GM19238 (cell line): Measurements from ENCODE around the gene TEX52.
"Not testable (repeated sequence)": the region's sequence is repeated elsewhere in the genome, so short reads cannot be mapped to it uniquely, and the experiment has no call there.

Experiments
- DNase-seq: peaks from one replicate; pipeline ENCODE4 v3.0.0; 2011; ENCODE audit warnings: low spot score; ENCODE audit not compliant: insufficient read length

TEX52 gene

DNA sequence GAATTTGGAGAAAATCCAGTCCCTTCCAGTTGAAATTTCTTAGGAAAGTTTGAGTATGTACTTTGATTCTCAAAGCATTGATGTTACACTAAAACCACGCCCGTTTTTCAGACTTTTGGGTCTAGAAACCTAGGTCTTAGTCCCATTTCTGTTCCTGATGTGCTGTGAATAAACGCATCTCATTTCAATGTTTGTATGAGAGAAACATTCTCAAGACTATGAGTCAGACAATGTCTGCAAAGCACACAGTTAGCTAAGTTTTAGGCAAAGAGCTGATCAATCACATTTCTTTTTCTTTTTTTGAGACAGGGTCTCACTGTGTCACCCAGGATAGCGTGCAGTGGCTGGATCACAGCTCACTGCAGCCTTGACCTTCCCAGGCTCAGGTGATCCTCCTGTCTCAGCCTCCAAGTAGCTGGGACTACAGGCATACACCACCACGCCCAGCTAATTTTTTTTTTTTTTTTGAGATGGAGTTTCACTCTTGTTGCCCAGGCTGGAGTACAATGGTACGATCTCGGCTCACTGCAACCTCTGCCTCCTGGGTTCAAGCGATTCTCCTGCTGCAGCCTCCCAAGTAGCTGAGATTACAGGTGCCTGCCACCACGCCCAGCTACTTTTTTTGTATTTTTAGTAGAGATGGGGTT is 12.3 kb upstream of the TEX52 start:
- DNase-seq, result not testable (repeated sequence)

- no peak for DNase-seq
Observed at GRCh38 chr12:2864198-2864597, 7.4 kb upstream of the TEX52 start.

GRCh38 chr12:2863402-2863801 is 6.6 kb upstream of the TEX52 start:
- not testable (repeated sequence) for DNase-seq

- DNase-seq, result no peak
Observed at GRCh38 chr12:2862876-2863275, 6.0 kb upstream of the TEX52 start.

DNA sequence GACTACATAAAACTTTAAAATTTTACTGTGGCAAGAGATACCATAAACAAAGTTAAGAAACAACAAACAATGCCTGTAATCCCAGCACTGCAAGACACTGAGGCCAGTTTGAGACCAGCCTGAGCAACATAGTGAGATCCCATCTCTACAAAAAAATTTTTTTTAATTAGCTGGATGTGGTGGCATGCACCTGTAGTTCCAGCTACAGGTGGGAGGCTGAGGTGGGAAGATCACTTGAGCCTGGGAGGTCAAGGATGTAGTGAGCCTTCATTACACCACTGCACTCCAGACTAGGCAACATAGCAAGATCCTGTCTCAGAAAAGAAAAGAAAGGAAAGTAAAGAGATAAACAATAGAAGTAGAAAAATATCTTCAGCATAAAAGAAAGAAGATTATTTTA is 3.3 kb upstream of the TEX52 start:
- no peak for DNase-seq

DNA sequence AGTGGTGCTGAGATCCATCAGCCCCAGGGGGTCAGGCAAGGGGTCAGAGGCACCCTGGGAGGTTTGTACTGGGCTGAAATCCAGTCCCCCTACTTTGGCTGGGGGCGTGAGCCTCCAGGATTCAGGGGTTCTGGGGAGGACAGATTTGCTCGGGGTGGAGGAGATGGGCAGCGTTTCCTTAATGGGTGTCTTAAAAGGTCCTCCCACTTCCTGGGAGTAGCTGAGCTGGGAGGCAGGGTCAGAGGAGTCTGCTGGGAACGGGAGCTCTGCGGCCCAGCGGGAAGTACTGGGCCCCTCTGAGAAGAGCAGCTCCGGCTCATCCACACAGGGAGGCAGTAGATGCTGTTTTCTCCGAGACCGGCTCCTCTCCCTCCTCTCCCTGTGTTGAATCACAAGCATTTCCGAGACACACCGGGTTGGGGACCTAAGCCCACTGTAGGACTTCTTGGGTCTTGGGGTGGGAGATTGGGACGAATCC is 2.1 kb upstream of the TEX52 start:
- DNase-seq, result no peak

GRCh38 chr12:2858334-2858733 is 1.5 kb upstream of the TEX52 start:
- DNase-seq, result no peak

GRCh38 chr12:2857576-2857975 is 737 bp upstream of the TEX52 start:
- no peak for DNase-seq

DNA sequence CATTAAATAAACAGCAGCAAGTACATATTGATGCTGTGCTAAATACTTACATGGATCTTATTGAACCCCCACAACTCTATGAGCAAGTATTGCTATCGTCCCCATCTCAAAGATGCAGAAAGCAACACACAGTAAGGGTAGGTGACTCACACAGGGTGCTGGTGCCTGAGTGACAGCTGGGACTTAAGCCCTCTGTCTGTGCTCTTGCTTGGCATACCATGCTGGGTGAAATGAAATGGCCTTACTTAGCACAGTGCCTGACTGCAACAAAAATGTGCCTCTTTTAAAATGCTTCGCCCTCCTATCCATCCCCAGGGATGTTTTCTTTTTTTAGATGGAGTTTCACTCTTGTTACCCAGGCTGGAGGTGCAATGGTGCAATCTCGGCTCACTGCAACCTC is 788 bp downstream of the TEX52 start:
- no peak for DNase-seq

GRCh38 chr12:2855546-2855945 is 1.3 kb downstream of the TEX52 start:
- no peak for DNase-seq

DNA sequence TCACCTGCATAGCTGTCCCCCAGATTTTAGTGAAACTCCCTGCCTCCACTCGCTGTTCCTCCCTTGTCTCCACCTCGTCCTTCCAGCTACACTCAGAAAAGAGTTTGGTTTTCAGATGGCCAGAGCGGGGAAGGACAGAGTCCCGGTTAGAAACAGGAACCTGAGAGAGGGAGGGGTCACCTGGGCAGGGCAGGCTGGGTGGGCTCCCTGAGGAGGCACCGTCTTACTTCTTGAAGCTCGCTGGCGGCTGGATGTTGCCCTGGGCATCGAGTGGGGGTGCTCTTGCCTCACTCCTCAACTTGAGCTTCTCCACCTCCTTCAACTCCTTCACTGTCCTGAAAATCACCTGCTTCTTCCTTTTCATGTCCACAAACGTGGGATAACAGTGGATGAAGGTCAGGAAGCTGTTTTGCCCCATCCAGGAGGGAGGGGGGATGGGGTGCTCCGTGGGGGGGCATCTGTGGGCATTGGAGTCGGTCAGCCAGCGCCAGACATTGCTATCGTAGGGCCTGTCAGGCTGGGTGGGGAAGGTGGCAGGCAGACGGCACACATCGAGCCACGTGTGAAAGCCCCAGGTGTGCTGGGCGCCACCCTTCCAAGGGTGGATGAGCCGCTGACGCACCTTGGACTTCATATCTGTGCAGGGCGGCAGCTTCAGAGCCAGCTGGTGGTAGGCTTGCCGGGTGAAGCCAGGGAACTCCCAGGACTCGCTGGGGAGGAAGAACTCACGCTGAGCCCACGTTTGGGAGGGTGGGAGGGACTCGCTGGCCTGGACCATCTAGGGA is 2.0 kb downstream of the TEX52 start:
- DNase-seq, result no peak

DNA sequence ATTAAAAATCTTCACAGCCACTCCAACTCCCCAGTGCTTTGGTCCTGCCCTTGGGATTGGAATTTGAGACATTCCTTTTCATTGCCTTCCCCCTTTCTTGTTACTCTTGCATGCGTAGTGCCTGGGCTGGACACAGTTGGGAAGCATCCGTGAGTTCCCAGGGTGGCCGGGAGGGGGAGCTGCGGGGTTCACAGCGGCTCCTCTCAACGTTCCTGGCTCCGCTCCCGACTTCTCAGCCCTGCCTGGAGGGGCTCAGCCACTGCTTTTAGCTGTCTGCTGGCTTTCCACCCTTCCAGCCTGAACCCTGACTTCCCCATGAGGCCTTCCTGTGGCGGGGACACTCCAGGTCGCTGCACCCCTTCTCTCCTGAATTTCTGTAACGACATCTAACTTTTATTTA is 3.2 kb downstream of the TEX52 start:
- DNase-seq, result no peak

GRCh38 chr12:2851931-2852330 is 4.9 kb downstream of the TEX52 start:
- DNase-seq, result no peak

DNA sequence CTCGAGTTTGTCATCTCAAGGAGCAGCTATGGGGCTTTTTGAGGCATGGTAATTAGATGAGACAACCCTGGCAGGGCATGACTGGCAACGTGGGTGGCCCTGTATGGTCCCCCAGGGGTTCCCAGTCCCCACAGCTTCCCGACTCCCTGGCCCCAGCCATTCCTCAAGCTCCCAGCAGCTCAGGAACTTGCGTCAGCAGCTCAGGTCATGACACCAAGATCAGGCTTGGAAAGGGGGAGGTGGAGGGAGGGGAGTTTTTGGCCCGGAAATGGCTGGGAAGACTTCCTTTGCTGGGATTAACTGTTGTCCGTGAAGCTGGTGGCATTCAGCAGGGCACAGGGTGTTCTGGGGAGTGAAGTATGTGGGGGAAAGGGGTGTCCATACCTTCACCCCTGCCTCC is 11.6 kb downstream of the TEX52 start:
- no peak for DNase-seq

DNA sequence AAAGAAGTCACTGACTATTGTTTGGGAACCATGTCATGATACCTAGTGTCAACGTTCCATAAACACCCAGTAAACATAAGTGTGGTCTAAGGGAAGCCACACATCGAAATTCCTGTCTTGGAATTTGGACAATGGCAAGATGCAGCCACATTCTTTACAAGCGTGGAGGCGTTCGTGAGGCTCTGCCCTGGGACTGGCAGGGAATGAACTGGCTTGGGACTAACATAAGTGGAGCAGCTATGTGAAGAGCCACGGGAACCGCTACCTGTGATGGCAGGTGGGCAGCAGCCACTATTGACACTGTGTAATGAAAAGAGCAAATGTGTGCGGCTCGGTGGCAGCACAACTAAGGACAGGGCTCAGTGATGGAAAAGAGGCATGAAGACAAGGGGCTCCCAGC is 12.1 kb downstream of the TEX52 start:
- no peak for DNase-seq

GRCh38 chr12:2842948-2843347 is 13.9 kb downstream of the TEX52 start:
- no peak for DNase-seq

GRCh38 chr12:2841056-2841650 is 15.7 kb downstream of the TEX52 start:
- DNase-seq, result no peak

- no peak for DNase-seq
Observed at GRCh38 chr12:2836574-2836973, 20.3 kb downstream of the TEX52 start.

DNA sequence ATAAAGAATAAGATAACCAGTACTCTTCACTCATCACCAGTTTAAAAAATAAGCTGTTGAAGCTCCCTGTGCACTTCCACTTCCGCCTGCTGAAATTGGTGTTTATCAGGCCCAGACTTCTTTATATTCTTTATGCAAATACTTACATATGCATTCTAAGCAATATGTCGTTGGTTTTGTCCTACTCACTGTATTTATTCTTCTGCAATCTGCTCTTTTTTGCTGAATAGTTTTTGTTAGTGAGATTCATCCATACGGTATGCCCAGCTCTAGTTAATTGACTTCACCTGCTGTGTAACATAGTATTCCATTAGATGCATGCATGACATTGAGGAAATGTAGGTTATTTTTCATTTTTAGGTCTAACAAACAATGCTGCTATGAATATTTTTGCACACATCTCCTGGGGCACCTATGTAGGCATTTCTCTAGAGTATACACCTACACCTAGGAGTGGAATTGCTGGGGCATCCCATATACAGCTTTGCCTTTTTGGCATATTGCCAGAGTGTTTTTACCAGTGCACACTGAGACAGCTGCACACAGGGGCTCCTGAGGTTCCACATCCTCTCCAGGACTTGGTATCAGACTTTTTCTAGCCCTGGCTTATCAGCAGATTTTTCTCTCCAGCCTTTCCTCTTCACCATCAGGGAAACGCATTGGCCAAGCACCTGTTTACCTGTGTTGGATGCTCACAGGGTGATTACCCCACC is 21.0 kb downstream of the TEX52 start:
- DNase-seq, result no peak

DNA sequence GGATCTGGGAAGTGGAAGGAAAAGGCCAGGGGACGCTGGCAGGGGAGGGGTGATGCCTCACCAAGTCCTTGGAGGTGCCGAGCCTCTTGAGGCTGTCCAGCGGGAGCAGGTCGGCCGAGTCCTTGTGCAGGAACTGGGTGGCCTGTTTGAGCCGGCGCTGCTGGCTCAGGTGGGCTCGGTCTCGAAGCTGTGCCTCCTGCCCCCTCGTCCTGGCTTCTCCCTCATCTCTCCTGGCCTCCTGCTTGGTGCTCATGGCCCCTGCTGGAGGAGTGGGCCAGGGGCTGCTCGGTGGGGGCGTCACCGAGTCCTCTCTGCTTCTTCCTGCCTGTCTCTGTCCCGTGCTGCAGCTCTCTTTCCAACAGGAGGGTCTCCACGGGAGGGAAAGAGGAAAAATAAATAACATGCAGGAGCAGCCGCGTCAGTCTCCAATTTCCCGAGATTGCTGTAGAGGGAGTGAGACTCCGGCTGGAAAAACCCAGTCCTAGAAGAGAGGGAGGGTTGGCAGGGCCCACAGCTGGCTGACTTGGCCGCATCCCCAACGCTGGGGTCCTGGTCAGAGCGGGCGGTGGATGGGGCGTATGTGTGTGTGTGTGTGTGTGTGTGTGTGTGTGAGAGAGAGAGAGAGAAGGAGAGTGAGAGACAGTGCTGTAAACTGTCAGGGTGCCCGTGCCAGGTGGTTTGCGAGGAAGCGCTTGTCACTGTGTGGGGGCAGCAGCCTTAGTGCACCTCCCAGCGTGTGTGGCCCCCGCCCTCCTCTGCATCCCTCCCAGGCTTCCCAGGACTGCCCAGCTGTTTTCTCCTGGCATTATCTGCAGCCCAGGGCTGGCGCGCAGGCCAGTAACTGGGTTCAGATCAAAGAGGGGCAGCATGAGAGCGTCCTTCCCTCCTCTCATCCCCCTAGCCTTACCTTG is 22.0 kb downstream of the TEX52 start, which contains the start of gene NRIP2:
TSS of gene NRIP2 (minus strand) at position 455 of the 911 bp plus-strand sequence. CDS start at position 403, 52 bp downstream.
- no peak for DNase-seq

DNA sequence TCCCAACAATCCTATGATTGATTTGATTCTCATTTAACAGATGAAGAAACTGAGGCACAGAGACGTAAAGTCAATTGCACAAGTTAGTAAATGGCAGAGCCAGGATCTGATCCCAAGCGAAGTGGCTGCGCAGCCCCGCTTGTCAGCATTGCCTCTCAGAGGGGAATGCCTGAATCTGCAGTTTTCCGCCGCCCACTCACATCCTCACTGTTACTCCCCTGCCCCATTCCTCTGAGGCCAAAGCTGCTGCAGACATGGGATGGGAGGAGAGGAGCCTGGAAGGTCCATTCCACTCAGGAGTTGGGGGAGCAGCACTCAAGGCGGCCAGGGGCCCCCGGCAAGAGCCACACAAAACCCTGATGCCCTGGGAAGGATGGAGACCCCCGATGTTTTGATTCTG is 23.0 kb downstream of the TEX52 start:
- no peak for DNase-seq
